HG02943 (cell line): ENCODE results near the gene LRPAP1.
"Not testable (repeated sequence)": the region's sequence is repeated elsewhere in the genome, so short reads cannot be mapped to it uniquely, and the experiment has no call there.

Experiments used
- ATAC-seq: cut with Tn5 transposase; IDR thresholded peaks from one replicate; pipeline ENCODE4 v1.9.1; 2021; ENCODE audit warnings: mild to moderate bottlenecking, low read depth, moderate library complexity; ENCODE audit not compliant: unreplicated experiment

LRPAP1 gene

GRCh38 chr4:3520276-3520675 lies 11.9 kb downstream of the LRPAP1 start:
- no peak for ATAC-seq

- no peak for ATAC-seq
Observed at GRCh38 chr4:3519468-3520264, 12.6 kb downstream of the LRPAP1 start.

- no peak for ATAC-seq
Observed at GRCh38 chr4:3518941-3519340, 13.3 kb downstream of the LRPAP1 start.

GRCh38 chr4:3518511-3518880 lies 13.7 kb downstream of the LRPAP1 start:
- no peak for ATAC-seq

GRCh38 chr4:3517731-3518510 lies 14.3 kb downstream of the LRPAP1 start:
- no peak for ATAC-seq

GRCh38 chr4:3516836-3517730 lies 15.1 kb downstream of the LRPAP1 start:
- no peak for ATAC-seq

- ATAC-seq, result no peak
Observed at GRCh38 chr4:3516061-3516835, 16.0 kb downstream of the LRPAP1 start.

- no peak for ATAC-seq
Observed at GRCh38 chr4:3515646-3516045, 16.6 kb downstream of the LRPAP1 start.

GRCh38 chr4:3514806-3515501 lies 17.3 kb downstream of the LRPAP1 start:
- ATAC-seq, result no peak

GRCh38 chr4:3514221-3514780 lies 17.9 kb downstream of the LRPAP1 start:
- no peak for ATAC-seq

GRCh38 chr4:3513807-3514206 lies 18.4 kb downstream of the LRPAP1 start:
- no peak for ATAC-seq

GRCh38 chr4:3512719-3513118 lies 19.5 kb downstream of the LRPAP1 start:
- no peak for ATAC-seq

GRCh38 chr4:3512279-3512678 lies 19.9 kb downstream of the LRPAP1 start:
- ATAC-seq, result no peak

GRCh38 chr4:3511601-3512000 lies 20.6 kb downstream of the LRPAP1 start:
- not testable (repeated sequence) for ATAC-seq

GRCh38 chr4:3511187-3511586 lies 21.0 kb downstream of the LRPAP1 start:
- ATAC-seq, result no peak

GRCh38 chr4:3510481-3510880 lies 21.7 kb downstream of the LRPAP1 start:
- no peak for ATAC-seq

GRCh38 chr4:3508542-3508941 lies 23.7 kb downstream of the LRPAP1 start:
- ATAC-seq, result no peak

- no peak for ATAC-seq
Observed at GRCh38 chr4:3505231-3505630, 27.0 kb downstream of the LRPAP1 start.
